ENCODE results near the gene CCDC106.

The CCDC106 gene

DNA sequence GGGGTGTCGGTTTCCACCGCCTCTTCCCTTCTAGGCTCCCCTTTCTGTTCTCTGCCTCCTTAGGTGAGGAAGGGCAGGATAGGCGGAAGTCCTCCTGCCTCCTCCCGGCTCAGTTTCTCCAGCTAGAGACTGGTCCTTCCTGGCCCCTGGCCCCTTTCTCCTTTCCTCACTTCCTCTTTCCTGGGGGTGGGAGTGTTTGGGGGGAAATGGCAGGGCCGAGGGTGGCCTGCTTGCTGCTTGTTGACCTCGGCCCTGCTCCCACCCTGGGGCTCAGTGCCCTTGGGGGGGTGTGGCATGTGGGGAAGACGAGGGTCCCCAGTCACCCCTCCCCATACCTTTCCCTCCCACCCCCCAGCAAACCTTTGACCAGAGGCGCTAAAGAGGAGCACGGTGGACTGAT lies 11.8 kb downstream of the CCDC106 start:
- no peak for TF ChIP-seq CTCF (IDR thresholded peaks at IDR 0.05; ENCODE audit: low read depth, low read length)
- no peak for DNase-seq (ENCODE audit: low read depth, low spot score)
- H3K4me3 ChIP-seq (ENCODE audit: low read depth, low read length) = no peak overlapping the region
- in situ Hi-C loops (cut with HindIII; ENCODE audit: low sequenced_read_pairs) = no loop called here

DNA sequence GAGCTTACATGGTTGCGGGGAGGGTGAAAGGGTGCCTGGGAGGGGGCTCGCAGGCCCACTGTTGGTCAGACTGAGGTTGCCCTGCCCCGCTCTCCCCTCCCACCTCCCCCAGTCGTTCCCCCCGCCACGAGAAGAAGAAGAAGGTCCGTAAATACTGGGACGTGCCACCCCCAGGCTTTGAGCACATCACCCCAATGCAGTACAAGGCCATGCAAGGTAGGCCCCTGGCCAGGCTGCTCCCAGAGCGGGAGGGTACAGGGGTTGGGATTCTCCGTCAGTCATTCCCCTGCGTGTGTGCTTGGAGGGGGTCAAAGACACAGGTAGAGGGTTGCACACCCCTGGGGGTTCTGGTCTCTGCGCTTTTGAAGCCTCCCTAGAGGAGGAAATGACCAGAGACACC lies 12.4 kb downstream of the CCDC106 start:
- DNase-seq (ENCODE audit: low read depth, low spot score) = no peak
- in situ Hi-C loops (cut with HindIII; ENCODE audit: low sequenced_read_pairs) = no loop called here
- no peak for TF ChIP-seq CTCF (IDR thresholded peaks at IDR 0.05; ENCODE audit: low read depth, low read length)
- H3K4me3 ChIP-seq (ENCODE audit: low read depth, low read length) = no peak overlapping the region

DNA sequence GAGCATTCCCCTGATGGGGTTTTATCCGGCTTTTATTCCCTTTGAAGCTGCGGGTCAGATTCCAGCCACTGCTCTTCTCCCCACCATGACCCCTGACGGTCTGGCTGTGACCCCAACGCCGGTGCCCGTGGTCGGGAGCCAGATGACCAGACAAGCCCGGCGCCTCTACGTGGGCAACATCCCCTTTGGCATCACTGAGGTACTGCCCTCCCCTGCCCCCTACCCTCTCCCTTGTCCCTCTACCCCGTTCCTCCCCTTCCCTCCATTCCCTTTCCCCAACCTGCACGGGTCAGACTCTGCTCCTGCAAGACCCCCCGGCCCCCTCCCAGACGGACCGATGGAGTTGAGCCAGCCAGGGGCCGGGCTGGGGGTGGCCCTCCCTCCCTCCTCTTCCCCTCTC lies 13.0 kb downstream of the CCDC106 start:
- no peak for DNase-seq (ENCODE audit: low read depth, low spot score)
- TF ChIP-seq CTCF (IDR thresholded peaks at IDR 0.05; ENCODE audit: low read depth, low read length) = no peak
- in situ Hi-C loops (cut with HindIII; ENCODE audit: low sequenced_read_pairs) = no loop called here
- H3K4me3 ChIP-seq (ENCODE audit: low read depth, low read length) = no peak overlapping the region

- in situ Hi-C loops (cut with HindIII; ENCODE audit: low sequenced_read_pairs) = no loop called here
- DNase-seq (ENCODE audit: low read depth, low spot score) = no peak
- TF ChIP-seq CTCF (IDR thresholded peaks at IDR 0.05; ENCODE audit: low read depth, low read length) = no peak
- no peak overlapping the region for H3K4me3 ChIP-seq (ENCODE audit: low read depth, low read length)
Observed at GRCh38 chr19:55661826-55662225, 13.8 kb downstream of the CCDC106 start.

DNA sequence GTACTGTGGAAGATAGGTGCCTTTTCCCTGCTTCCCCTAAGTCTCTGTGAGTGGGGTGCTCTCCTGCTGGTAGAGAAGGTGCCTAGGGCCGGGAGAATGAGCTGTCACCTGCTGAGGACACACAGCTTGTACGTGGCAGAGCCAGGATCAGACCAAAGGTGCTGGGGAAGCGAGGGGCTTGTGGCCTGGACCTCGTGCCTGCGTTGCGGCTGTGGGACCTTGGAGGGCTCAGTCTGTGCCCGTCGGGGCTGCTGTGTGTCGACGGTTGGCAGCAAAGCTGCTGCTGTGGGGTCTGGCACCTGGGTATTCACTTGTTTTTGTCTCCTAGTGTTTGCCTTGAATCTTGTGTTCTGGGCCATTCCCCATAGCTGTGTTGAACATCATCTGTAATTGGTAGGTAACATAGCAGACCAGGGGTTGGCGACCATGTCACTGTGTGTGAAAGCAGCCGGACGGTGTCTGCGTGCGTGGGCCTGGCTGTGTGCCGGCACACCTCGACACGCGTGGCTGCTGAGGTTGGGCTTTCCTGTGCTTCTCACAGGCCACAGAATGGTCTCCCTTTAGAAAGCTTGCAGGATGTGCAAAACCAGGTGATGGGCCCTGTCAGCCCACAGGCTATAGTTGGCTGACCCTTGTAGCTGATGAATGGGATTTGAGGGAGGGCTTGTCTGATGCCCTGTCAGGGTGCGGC lies 16.0 kb downstream of the CCDC106 start:
- TF ChIP-seq CTCF (IDR thresholded peaks at IDR 0.05; ENCODE audit: low read depth, low read length) = no peak
- no peak for DNase-seq (ENCODE audit: low read depth, low spot score)
- H3K4me3 ChIP-seq (ENCODE audit: low read depth, low read length) = no peak overlapping the region
- in situ Hi-C loops (cut with HindIII; ENCODE audit: low sequenced_read_pairs) = no loop called here

GRCh38 chr19:55666343-55667005 lies 18.5 kb downstream of the CCDC106 start:
- no peak overlapping the region for H3K4me3 ChIP-seq (ENCODE audit: low read depth, low read length)
- no peak for TF ChIP-seq CTCF (IDR thresholded peaks at IDR 0.05; ENCODE audit: low read depth, low read length)
- in situ Hi-C loops (cut with HindIII; ENCODE audit: low sequenced_read_pairs) = no loop called here
- no peak for DNase-seq (ENCODE audit: low read depth, low spot score)
